Measurements from ENCODE around the gene ABHD2. TPM values are rescaled to one million over a fixed set of nuclear protein-coding genes. Genes with fewer than 3 reads are reported as not detected.
A peak's percentile ranks its signal among the peaks of the same experiment; 100 is the strongest.

ABHD2 gene
- total RNA-seq, 4 donors from 2014 or later, result 53.3 to 110 (median 68.6) TPM

DNA sequence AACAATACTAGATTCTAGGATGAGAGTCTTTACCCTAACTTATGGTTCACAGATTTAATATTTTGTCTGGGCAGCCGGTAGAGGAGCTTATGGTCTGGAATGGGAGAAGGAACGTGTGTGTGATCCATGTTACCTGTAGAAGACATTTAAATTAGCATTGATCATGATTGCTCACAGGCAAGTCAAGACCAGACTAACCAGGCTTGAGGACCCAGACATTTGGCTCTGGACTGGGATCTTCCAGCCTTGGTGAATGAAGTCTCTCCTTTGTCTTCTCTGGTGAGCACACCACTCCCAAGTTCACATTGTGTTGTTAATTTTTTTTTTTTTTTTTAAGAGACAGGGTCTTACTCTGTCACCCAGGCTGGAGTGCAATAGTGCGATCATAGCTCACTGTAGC is 11.7 kb downstream of the ABHD2 start:
- DNase-seq (ENCODE audit: low spot score) (no peak), ATAC-seq (ENCODE audit: low FRiP score) (no peak)
- TF ChIP-seq, protein P1, sequence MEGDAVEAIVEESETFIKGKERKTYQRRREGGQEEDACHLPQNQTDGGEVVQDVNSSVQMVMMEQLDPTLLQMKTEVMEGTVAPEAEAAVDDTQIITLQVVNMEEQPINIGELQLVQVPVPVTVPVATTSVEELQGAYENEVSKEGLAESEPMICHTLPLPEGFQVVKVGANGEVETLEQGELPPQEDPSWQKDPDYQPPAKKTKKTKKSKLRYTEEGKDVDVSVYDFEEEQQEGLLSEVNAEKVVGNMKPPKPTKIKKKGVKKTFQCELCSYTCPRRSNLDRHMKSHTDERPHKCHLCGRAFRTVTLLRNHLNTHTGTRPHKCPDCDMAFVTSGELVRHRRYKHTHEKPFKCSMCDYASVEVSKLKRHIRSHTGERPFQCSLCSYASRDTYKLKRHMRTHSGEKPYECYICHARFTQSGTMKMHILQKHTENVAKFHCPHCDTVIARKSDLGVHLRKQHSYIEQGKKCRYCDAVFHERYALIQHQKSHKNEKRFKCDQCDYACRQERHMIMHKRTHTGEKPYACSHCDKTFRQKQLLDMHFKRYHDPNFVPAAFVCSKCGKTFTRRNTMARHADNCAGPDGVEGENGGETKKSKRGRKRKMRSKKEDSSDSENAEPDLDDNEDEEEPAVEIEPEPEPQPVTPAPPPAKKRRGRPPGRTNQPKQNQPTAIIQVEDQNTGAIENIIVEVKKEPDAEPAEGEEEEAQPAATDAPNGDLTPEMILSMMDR (IDR thresholded peaks at IDR 0.05), result no peak

DNA sequence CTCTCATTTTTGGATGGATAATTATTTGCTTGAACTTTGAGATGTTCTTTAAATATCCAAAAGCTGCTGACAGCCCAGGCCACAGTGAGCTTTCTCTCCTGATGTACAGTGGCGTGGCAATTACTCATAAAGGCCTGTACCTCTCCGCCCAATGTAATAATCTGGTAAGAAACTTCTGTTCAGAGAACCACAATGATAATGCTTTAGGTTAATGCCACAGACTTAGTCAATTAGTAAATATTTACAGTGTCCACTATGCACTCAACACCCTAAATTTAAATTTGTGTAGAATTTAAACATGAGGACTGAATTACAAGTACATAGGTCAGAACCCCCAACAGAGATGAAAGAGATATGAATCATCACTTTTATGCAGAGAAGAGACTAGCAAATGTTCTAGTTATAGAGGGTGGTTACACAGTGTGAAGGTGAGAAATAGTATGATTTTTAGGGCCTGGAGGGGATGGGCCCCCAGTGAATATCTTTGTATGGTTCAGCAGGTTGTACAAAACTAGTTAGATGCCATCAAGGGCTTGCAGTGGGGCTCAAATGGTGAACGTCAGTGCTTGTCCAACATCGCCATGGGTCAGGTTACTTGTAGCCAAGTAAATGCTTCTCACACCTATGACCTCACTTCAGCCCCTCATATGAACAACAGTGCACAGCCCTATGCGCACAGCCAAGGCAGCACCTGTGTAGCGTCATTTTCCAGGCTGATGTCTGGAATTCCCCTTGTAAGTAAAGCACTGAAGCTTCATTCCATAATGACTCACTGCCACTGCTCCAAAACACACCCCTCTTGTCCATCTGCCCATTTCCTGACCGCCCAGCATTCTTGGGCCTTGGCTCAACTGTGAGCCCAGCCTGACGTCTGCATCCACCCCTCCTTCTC is 13.3 kb downstream of the ABHD2 start:
- TF ChIP-seq, protein P1 (IDR thresholded peaks at IDR 0.05), result no peak
- ATAC-seq (ENCODE audit: low FRiP score) (peak; percentile 92), DNase-seq (ENCODE audit: low spot score) (no peak)

DNA sequence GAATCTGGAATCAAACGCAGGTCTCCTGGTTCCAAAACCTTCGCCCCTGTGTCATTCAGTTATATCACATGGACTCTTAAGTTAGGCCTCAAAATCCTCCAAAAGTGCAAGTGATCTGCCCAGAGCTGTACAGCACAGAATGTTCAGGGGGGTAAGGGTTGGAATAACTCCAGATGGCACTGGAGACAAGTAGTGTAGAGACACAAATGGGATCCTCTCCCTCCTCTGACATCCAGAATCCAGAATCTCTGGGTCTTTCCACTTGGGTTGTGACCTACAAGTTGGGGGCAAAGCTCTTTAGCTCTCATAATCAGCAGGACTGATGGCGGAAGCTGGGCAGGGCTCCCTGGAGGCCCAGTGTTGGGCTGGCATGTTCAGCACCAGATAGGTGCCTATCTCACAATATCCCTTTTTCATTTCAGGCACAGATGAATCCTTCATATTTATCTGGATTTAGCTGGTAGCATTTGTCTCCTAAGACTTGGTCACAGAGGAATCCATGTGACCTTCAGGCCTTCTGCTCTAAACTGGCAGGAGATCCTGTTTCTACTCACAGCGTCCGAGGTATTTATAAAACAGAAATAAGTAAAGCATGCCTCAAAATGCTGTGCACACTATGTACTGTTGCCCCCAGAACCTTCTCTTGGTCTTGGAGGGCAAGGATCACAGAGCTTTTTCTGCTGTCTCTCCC is 15.4 kb downstream of the ABHD2 start:
- TF ChIP-seq, protein P1 (IDR thresholded peaks at IDR 0.05), result no peak
- ATAC-seq (ENCODE audit: low FRiP score) (no peak), DNase-seq (ENCODE audit: low spot score) (no peak)

DNA sequence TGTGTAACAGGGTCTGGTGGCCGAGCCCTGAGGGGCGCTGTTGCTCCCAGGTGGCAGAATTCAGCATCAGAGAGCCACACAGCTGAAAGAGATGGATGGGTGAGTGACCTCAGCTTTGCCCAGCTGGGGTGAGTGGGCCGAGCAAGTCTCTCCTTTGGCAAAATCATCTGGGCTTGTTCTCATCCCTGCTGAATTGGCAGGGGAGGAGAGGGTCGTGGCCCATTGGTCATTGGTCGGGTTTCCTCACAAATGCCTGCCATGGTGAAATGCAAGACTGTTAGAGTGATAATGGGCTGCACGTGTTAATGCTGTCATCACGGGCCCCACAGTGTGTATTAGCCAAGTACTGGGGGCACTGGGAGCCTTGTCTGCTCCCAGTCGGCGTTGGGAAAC is 15.9 kb downstream of the ABHD2 start:
- ATAC-seq (ENCODE audit: low FRiP score) (peak; percentile 13), DNase-seq (ENCODE audit: low spot score) (no peak)
- TF ChIP-seq, protein P1 (IDR thresholded peaks at IDR 0.05), result no peak

DNA sequence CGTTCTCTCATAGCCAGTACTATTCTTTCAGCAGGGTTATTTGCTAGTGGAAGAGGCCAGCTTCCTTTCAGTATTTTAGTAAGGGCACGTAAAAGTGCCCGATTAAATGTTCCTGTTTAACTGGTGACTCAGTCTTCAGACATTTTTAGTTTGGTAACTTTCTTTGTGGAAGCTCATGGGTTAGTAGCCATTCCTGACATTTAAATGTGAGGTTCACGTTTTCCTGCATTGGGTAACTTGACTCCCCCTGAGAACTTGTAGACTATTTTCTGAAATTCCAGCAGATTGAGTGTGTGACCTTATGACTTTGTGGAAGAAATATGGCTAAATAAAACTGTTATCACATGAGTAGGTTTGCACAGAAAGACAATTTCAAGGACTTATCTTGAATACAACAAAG is 16.9 kb downstream of the ABHD2 start:
- DNase-seq (ENCODE audit: low spot score) (no peak), ATAC-seq (ENCODE audit: low FRiP score) (peak; percentile 60)
- TF ChIP-seq, protein P1 (IDR thresholded peaks at IDR 0.05), result no peak

DNA sequence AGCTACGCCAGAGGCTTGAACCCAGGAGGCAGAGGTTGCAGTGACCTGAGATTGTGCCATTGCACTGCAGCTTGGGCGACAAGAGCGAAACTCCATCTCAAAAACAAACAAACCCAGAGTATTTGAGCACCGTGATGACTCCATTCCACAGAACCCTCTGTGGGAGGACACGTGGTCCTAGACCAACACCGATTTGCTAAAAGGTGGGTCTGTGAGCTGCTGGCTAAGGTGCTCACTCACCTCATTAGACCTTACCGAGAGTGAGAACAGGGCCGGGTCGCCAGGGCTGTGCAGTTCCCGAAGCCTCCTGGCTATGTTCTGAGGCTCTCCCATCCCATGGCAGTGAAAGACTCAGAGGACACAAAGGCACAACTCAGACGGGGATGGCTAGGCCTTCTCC is 17.9 kb downstream of the ABHD2 start:
- ATAC-seq (ENCODE audit: low FRiP score), result no peak
- DNase-seq (ENCODE audit: low spot score), result no peak
- TF ChIP-seq, protein P1 (IDR thresholded peaks at IDR 0.05), result no peak

Data from omental fat pad (tissue), 4 donors.